HG03521 (cell line): ENCODE results near the gene PAMR1.
"Not testable (repeated sequence)": the region's sequence is repeated elsewhere in the genome, so short reads cannot be mapped to it uniquely, and the experiment has no call there.

Source experiments
- ATAC-seq: cut with Tn5 transposase; IDR thresholded peaks from one replicate; pipeline ENCODE4 v1.9.1; 2021; ENCODE audit warnings: mild to moderate bottlenecking, moderate library complexity; ENCODE audit not compliant: unreplicated experiment

The PAMR1 gene, protein sequence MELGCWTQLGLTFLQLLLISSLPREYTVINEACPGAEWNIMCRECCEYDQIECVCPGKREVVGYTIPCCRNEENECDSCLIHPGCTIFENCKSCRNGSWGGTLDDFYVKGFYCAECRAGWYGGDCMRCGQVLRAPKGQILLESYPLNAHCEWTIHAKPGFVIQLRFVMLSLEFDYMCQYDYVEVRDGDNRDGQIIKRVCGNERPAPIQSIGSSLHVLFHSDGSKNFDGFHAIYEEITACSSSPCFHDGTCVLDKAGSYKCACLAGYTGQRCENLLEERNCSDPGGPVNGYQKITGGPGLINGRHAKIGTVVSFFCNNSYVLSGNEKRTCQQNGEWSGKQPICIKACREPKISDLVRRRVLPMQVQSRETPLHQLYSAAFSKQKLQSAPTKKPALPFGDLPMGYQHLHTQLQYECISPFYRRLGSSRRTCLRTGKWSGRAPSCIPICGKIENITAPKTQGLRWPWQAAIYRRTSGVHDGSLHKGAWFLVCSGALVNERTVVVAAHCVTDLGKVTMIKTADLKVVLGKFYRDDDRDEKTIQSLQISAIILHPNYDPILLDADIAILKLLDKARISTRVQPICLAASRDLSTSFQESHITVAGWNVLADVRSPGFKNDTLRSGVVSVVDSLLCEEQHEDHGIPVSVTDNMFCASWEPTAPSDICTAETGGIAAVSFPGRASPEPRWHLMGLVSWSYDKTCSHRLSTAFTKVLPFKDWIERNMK

DNA sequence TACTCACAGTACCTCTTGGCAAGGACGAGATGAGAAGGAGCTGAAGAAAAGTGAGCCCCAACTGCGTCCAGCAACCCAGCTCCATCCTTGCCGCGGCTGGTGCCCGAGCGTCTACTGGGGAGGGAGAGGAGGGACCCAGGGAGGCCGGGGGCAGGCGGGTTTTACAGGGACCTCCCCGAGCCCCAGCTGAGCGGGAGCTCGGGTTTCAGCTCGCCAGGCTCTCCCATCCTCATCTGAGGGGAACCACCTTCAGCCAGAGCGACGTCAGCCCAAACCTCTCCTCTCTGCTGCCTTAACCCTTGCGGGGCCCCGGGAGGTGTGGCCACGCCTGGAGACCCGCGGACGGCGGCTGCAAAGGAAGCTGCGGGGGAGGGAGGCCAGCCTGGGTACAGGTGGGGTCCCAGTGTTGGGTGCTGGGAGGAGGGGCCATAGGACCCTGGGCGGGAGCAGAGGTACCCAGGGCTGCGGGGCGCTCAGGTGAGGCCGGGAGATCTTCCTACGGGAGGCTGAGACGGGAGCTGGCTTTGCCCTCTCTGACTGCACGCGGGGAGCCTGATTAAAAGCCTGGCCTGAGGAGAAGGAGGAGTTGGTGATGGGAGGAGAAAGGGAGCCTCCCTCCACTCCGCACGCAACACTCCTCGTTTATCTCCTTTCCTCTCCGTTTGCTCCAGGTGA, at the start of gene PAMR1:
Gene PAMR1 (minus strand): TSS at position 116 of the 675 bp plus-strand sequence. CDS start 31 bp downstream, at position 85.
- no peak for ATAC-seq

DNA sequence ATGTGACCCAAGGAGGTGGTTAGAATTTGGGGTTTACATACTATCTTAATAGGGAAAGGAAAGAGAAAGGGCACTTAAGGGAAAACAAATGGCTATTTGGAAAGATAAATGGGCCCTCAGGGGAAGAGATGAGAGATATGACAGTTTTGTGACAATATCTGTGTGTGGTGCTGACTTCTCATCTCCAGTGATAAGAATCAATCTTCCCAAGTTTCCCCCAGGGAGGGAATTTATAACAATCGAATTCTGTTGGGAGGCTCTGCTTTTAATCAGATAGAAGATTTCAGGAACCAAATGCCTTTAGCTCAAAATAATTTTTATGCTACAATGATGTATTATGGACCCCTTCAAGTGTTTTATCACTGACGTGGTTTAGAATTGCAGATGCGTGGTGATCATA, 46.3 kb upstream of the PAMR1 start:
- ATAC-seq, result no peak

DNA sequence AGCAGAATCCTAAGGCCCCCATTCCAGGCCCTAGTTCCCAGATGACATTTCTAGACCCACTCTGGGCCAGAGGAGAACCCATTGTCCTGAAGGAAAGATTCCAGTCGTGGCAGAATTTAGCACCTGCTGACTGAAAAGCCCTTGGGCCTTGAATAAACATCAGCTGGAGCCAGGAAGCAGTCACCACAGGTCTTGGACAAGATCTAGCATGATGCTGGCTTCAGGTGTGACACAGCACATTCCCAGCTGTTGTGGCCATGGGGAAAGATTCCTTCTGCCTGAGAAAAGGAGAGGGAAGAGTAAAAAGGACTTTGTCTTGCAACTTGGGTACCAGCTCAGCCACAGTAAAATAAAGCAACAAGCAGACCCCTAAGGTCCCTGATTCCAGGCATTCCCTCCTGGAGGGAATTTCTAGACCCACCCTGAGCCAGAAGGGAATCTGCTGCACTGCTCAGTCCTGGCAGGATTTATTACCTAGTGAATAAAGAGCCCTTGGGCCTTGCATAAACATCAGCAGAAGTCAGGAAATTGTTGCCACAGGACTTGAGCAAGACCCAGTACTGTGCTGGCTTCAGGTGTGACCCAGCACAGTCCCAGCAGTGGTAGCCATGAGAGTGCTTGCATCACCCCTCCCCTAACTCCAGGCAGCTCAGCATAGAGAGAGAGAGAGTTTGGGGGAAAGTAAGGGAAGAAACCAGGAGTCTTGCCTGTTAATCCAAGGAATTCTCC, 42.5 kb upstream of the PAMR1 start:
- ATAC-seq, result no peak

DNA sequence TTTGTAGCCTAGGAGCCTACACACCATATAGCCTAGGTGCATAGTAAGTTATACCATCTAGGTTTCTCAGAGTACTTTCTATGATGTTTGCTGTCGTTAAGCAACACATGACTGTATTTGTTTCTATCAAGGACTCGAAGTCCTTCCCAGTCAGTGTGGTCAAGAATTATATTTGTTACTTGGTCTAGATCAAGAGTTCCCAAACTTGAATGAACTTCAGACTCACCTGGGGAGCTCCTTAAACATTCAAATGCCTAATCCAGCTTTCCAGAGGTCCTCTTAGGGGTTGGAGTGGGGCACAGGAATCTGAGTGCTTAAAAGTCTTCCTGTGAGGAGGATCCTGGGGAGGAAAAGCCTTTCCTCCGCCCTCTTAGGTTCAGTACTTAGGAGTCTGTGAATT, 41.5 kb upstream of the PAMR1 start:
- no peak for ATAC-seq

DNA sequence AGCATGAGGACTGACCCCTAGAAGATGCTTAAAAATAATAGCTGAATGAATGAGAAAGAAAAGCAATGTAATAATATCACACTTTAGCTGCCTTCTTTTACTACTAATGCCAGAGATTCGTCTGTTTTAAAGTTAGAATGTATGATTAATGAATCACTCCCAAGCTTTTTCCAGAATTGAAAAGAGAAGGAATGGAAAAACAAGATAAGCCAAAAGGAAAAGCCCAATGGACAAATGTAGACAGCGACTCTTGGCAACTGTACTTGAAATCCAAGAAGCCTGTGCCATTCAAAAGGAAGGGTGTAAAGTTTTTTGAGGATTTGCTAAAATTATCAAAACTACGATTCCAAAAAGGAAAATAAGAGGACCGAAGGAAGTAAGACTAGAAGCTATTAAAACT, 40.8 kb upstream of the PAMR1 start:
- ATAC-seq, result no peak

DNA sequence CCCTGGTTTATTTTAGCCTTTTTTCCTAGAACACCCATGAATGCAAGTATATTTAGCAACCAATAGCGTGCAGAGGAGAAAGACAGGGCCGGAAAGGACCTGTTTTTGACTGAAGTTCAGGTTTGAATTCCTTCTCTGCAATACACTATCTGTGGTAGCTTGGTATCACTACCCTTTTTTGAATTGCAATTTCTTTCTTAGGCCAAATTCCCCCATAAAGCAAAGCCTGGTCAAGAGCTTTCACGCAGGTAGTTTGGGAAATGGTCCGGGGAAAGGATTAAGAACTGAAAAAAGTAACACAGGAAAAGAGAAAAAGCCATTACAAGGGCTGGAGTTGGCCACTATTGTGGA, 38.8 kb upstream of the PAMR1 start:
- ATAC-seq, result no peak

DNA sequence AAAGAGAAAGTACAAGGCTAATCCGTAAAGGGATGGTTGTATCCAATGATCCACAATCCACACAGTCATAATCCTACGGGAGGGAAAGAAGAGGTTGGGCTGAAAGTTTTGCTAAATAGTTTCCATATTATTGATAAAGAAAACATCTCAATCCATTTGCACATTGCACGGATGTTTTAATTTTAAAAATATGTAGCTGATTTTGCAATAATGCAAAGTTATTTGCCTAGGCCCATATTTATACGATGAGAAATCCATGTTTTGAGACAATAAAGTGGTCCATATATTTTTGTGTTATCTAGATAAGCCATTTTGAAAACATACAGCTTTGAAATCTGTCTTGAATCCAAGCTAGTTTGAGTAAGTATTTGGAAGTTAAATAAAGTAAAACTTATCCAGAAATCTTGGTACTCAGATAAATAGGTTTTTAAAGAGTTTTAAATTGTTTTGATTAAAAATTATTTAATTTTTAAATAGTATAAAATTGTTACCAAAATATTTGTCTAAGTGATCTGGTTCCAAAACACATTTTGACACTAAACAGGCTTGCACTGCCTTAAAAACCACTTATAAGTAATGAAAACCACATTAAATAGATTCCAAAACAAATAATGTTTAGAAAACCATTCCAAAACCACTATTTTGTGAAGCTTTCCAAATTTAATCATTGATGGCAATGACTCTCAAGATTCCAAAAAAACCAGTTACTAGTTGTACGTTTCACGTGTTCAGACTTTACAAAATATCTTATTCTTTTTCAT, 38.2 kb upstream of the PAMR1 start:
- no peak for ATAC-seq

DNA sequence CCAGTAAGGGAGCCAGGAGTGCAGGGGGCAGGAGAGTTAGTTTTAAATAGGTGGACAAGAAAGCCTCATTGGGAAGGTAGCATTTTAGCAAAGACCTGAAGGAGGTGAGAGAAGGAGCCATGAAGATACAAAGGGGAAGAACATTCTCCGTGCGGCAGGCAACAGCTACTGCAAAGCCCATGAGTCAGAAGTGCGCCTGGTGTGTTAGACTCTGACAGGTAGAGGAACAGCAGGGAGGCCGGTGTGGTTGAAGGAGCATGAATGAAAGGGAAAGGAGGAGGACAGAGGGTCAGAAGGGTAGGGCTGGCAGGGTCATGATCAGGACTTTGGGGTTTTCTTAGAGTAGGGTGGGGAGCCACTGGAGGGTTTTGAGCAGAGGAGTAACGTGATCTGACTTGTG, 34.5 kb upstream of the PAMR1 start:
- no peak for ATAC-seq

DNA sequence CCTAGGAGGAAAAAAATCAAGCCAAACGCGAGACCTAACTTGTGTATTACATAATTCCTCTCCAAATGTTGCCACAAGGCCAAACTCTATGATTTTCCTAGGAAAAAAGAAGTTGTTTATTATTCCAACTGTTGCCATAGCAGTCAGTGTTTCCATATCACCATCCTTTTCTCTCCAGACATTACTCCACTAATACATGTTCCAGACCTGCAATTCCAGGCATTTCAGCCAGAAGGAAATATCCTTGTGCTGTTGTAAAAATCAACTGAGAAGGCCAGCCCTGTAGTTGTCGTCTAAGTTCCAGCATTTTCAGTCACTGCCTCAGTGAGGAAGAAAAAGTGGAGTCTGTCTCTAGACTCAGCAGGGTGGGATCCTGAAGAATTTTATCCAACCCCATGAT, 33.1 kb upstream of the PAMR1 start:
- no peak for ATAC-seq

DNA sequence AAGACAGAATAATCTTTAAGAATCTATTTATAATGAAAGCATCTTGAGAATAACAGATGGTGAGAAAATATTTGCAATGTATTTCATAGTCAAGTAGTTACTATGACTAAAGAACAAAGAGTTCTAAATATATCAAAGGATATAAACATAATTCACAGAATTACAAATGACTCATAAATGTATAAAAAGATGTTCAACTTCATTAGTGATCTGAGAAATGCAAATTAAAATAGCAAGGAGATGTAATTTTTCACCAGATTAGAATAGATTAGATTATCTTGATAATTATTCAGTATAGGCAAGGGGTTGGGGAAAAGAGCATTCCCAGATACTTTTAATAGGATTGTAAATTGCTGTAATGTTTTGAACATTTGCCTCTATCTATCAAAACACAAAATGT, 30.1 kb upstream of the PAMR1 start:
- no peak for ATAC-seq

DNA sequence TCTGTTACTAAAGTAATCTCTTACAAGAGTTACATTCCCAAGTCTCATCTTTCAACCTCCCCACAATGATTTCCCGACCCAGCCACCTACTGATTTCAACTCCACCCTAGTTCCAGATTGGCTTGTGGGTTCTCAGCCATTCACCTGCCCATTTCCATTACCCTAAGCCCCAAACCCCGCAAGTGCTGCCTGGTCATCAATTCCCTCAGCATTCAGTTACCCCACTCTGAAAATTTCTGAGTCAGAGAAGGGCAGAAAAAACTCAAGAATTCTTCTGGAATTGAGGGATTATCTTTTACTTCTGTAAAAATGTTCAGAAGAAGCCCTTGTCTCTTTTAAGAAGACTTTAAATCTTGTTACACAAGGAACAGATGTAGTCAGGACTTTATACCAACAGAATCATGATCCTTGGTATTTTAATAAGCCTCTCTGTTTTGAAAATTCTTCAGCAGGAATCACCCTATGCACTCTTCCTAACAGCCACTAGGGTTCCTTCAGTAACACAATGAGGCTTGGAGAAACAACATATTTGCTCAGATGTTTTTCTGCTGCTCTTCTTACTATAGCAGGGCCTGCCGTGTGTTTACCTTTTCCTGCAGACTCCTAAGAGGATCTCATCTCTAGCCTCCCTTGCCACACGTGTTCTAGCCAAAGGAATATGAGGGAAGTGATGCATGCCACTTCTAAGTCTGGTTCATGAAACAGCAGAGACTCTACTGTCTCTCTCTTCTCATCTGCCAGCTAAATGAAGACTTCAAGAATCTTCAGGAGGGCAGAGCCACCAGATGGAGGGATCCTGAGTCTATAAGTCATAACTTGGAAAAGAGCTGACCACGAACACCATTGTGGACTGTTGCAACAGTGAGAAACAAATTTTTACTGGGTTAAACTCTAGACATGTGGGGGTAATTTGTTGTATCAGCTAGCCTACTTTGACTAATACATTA, 29.3 kb upstream of the PAMR1 start:
- no peak for ATAC-seq

DNA sequence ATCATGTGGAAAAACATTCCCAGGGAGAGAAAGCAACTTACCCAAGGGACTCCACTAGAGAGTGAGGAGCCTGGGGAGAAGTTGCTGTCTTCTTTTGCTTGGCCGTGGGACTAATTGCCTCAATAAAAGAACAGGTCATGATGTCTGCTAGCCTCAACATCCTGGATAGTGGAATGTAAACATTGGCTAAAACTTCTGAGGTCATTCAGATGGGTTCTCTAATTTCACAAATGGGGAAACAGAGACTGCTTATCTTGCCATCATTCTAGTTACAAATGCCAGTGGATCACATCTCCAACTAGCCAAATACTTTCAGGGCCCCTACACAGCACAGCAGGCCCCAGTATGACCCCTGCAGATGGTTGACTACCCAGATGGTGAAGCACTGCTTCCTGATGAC, 28.4 kb upstream of the PAMR1 start:
- ATAC-seq, result no peak

DNA sequence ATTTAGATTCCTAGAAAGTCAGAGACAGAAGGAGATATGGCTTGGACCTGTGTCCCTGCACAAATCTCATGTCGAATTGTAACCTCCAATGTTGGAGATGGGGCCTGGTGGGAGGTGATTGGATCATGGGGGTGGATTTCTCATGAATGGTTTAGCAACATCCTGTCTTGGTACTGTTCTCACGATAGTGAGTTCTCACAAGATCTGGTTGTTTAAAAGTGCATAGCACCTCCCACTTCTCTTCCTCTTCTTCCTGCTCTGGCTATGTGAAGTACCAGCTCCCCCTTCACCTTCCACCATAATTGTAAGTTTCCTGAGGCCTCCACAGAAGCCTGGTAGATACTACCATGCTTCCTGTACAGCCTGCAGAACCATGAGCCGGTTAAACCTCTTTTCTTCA, 27.6 kb upstream of the PAMR1 start:
- no peak for ATAC-seq

DNA sequence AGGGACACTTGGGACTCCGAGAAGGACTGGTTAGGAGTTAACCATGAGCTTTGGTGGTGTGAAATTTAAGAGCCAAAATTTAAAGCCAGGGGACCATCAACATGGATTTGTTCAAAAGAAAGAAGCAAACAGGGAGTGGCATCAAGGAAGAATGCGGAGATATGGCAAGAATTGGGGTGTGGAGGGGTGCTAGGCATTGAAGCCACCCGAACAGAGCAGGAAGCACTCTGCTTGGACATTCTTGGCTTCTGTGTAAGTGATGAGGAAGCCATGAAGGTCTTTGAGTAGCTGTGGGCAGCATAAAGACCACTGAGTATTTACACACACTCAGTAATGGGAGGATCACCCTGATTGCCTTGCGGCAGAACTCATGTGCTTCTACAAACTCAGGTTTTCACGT, 27.2 kb upstream of the PAMR1 start:
- no peak for ATAC-seq

DNA sequence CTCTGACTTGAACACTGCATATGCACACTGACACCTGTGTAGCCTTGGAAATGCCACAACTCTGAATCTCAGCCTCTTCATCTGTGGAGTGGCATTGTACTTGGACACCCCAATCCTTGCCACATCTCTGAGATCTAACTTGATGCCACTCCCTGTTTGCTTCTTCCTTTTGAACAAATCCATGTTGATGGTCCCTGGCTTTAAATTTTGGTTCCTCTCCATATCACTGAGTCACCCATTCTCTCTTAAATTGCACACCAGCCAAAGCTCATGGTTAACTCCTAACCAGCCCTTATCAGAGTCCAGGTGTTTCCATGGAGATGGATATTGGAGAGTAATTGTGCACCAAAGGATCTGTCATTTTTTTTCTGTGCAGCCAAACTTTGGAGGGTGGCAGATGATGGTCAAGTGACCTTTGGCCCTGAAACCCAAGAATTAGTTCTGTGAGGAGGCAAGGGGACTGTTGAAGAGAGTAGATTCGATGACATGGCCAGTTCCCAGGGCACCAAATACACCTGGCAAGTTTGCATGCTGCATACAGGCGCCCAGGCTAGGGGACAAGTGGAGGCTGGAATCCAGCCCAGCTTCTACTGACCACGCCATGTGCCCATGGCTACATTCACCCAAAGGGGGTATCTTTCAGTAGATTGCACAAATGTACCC, 25.1 kb upstream of the PAMR1 start:
- ATAC-seq, result no peak

DNA sequence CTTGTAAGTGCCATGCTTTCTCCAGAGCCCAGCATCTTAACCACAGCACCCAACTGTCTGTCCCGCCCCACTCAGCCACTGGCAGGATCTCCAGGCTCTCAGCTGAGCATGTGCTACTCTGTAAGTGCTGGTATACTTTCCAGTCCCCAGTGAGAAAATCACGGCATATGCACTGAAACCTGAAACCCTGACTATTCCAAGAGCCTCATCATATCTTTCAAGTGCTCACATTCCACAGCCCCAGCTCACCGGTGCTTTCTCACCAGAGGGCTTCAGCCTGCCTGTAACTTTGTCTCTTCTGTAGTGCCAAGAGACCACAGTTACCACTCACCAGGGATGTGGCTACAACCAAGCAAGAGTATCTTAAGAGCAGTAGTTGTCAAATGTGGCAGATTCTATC, 24.4 kb upstream of the PAMR1 start:
- no peak for ATAC-seq

DNA sequence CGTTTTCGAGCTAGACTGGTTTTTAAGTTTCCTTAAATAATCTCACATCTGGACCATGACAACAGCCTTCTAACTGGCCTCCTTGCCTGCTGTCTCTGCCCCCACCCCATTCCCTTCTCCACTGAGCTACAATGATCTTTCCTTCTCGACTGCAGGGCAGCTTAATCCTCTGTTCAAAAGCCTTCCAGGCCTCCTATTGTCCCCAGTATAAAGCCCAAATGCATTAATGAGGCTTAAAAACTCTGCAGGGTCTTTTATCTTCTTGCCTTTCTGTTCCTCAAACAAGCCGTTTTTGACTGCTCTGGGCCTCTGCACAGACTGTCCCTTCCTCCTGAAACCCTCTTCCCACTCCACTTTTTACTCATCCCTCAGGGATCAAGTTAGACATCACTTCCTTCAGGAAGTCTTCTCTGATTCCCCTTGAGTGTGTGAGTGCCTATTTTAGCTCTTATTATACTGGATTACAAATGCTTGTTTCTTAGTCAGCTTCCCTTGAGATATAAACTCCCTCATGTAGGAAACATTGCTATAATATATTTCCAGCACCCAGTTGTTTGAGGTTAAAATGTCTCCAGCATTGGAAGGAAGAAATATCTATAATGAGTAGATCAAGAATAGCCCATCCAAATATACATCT, 23.6 kb upstream of the PAMR1 start:
- ATAC-seq, result no peak

DNA sequence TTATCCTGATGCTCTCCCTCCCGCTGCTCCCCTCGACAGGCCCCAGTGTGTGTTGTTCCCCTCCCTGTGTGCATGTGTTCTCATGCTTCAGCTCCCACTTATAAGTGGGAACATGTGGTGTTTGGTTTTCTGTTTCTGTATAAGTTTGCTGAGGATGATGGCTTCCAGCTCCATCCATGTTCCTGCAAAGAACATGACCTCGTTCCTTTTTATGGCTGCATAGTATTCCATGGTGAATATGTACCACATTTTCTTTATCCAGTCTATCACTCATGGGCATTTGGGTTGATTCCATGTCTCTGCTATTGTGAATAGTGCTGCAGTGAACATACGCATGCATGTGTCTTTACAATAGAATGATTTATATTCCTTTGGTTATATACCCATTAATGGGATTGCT, 22.6 kb upstream of the PAMR1 start:
- ATAC-seq, result not testable (repeated sequence)
